ENCODE results near the gene FBXO8. TPM values are rescaled to one million over a fixed set of nuclear protein-coding genes. Genes with fewer than 3 reads are reported as not detected.
A peak's percentile ranks its signal among the peaks of the same experiment; 100 is the strongest.

Gene FBXO8
- total RNA-seq, 1 experiment from 2014 or later = 8.2 TPM

DNA sequence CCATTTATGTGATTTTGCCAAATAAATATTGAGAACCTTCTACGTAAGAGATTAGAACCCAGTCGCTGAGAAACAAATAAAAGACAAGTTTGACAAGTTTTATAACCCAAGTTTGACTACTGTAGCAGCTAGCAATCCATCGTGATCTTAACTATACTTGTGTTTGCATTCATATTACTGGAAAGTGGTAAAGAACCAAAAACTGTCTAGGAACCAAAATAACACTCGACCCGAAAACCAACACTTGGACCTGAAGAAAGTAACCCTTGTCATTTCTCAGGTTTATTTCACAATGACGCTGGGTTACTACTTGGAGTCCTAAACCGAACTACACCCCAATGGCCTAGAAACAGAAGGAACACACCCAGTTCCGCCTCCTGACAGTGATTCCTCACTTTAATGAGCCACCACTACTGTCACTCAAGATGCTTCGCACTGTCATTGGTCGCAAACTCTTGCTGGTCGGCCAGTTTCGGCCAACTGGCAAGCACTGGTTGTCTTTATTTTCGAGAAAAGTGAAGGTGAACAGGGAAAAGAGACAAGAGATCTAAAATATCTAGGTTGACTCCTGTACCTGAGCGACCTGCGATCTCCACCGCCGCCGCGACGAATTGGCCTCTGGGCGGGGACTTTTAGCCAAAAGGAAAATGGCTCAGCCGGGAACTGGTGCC lies 496 bp downstream of the FBXO8 start:
- peaks cover 79% of the 10 kb centered on the region for H3K79me2 ChIP-seq (ENCODE audit: low read length)
- ChIA-PET POLR2A (ENCODE audit: unreplicated experiment) (no interaction called here), CTCF (no interaction called here)
- peaks cover 16% of the 10 kb centered on the region; the same call in 1 of the 2 replicates for H3K4me1 ChIP-seq (ENCODE audit: insufficient read depth, low read length)
- H2AFZ ChIP-seq (ENCODE audit: low read length) = peak overlapping the region; percentile 98
- peak overlapping the region; percentile 93 for H3K4me2 ChIP-seq (ENCODE audit: low read length)
- intact Hi-C loops (cut with micrococcal nuclease) = no loop called here
- no peaks in the 10 kb centered on the region for H3K9me3 ChIP-seq (ENCODE audit: low read length)
- ATAC-seq (peak; percentile 88), DNase-seq (peak; percentile 89)
- H3K36me3 ChIP-seq (ENCODE audit: low read depth, low read length) = 0 out of 2 replicates have a peak, but pooled peaks cover 5% of the 10 kb centered on the region
- no peaks in the 10 kb centered on the region for H4K20me1 ChIP-seq (ENCODE audit: low read length)
- H3K27ac ChIP-seq (ENCODE audit: low read length) = peak overlapping the region; percentile 92
- H3K27me3 ChIP-seq (ENCODE audit: low read length) = no peaks in the 10 kb centered on the region
- peak overlapping the region; percentile 92 for H3K4me3 ChIP-seq (ENCODE audit: low read length)
- H3K9ac ChIP-seq (ENCODE audit: low read length) = peak overlapping the region; percentile 95
- H3F3A ChIP-seq (ENCODE audit: low read length, unreplicated experiment) = no peaks in the 10 kb centered on the region
- BruUV-seq (replicated peaks) = TSS peak; percentile 73
- TF ChIP-seq, protein P1, sequence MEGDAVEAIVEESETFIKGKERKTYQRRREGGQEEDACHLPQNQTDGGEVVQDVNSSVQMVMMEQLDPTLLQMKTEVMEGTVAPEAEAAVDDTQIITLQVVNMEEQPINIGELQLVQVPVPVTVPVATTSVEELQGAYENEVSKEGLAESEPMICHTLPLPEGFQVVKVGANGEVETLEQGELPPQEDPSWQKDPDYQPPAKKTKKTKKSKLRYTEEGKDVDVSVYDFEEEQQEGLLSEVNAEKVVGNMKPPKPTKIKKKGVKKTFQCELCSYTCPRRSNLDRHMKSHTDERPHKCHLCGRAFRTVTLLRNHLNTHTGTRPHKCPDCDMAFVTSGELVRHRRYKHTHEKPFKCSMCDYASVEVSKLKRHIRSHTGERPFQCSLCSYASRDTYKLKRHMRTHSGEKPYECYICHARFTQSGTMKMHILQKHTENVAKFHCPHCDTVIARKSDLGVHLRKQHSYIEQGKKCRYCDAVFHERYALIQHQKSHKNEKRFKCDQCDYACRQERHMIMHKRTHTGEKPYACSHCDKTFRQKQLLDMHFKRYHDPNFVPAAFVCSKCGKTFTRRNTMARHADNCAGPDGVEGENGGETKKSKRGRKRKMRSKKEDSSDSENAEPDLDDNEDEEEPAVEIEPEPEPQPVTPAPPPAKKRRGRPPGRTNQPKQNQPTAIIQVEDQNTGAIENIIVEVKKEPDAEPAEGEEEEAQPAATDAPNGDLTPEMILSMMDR (conservative IDR thresholded peaks at IDR 0.05; ENCODE audit: low read depth, low read length) = no peak
- TF ChIP-seq EZH2 (IDR thresholded peaks at IDR 0.05; ENCODE audit: low read length, unreplicated experiment) = no peak
- no peak for TF ChIP-seq EZH2phosphoT487 (IDR thresholded peaks at IDR 0.05; ENCODE audit: borderline replicate concordance, low read length)
- no peaks in the 10 kb centered on the region for H3K9me2 ChIP-seq (replicated peaks; ENCODE audit: low read length)

DNA sequence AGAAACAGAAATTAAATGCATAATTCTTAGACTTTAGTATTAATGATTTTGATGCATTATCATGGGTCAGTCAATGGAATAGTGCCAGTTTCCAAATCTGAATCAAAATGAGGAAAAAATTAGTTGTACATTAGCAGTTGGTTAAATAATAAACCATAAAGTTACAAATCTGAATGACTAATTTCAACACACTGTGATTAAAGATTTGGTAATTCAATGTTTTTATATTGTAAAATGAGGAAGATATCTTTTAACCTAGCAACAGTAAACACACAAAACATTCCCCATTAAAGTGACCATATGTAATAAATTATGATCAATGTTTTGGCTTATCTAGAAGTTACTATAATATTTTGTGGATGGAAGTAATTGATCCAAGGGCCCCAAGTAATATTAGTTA lies 1.6 kb downstream of the FBXO8 start:
- no peak overlapping the region for H2AFZ ChIP-seq (ENCODE audit: low read length)

More for the DNA sequence above, 1.6 kb downstream of the FBXO8 start:
- Histone ChIP-seq H3K9me2 (replicated peaks; ENCODE audit: low read length) (no peaks in the 10 kb centered on the region), H3K27ac (ENCODE audit: low read length) (no peak overlapping the region), H3F3A (ENCODE audit: low read length, unreplicated experiment) (no peaks in the 10 kb centered on the region), H3K4me1 (ENCODE audit: insufficient read depth, low read length) (peaks cover 16% of the 10 kb centered on the region; the same call in 1 of the 2 replicates), H3K27me3 (ENCODE audit: low read length) (no peaks in the 10 kb centered on the region), H3K4me3 (ENCODE audit: low read length) (peak overlapping the region; percentile 92), H3K9ac (ENCODE audit: low read length) (peak overlapping the region; percentile 95; the same call in 1 of the 2 replicates), H3K9me3 (ENCODE audit: low read length) (no peaks in the 10 kb centered on the region), H4K20me1 (ENCODE audit: low read length) (no peaks in the 10 kb centered on the region), H3K79me2 (ENCODE audit: low read length) (peaks cover 79% of the 10 kb centered on the region), H3K4me2 (ENCODE audit: low read length) (peak overlapping the region; percentile 93), H3K36me3 (ENCODE audit: low read depth, low read length) (0 out of 2 replicates have a peak, but pooled peaks cover 5% of the 10 kb centered on the region)
- POLR2A ChIA-PET (ENCODE audit: unreplicated experiment) = no interaction called here
- ATAC-seq (no peak), DNase-seq (no peak)
- no TSS peak for BruUV-seq (replicated peaks)
- CTCF ChIA-PET = no interaction called here
- no peak for TF ChIP-seq EZH2 (IDR thresholded peaks at IDR 0.05; ENCODE audit: low read length, unreplicated experiment)
- TF ChIP-seq, protein P1 (conservative IDR thresholded peaks at IDR 0.05; ENCODE audit: low read depth, low read length) = no peak
- intact Hi-C loops (cut with micrococcal nuclease) = no loop called here

Data from PC-3 (cell line).